GM23338 (cell line): ENCODE measurements around the gene SPINT1. TPM values are rescaled to one million over a fixed set of nuclear protein-coding genes. Genes with fewer than 3 reads are reported as not detected.

ENCODE experiments used
- ATAC-seq: fragments of 200-7000 bp; cut with Tn5 transposase; 3 replicates; pipeline ENCODE4 v1.9.1; 2020
- DNase-seq: peaks from one replicate; pipeline ENCODE4 v3.0.0-alpha.2; 2015; ENCODE audit warnings: low spot score
- H2AFZ ChIP-seq: fragments of 200-600 bp; sonication (generic); 2 replicates; pipeline ENCODE4 v1.8.0; 2016; ENCODE audit warnings: antibody characterized with exemption, mild to moderate bottlenecking, moderate library complexity
- H3F3A ChIP-seq: fragments of 200-600 bp; sonication (generic); replicated peaks from 2 replicates; pipeline ENCODE4 v1.8.0; 2017; ENCODE audit warnings: antibody characterized with exemption, mixed run types, low read depth
- H3K27ac ChIP-seq: fragments of 200-600 bp; sonication (generic); 2 replicates; pipeline ENCODE4 v1.6.1; 2016; ENCODE audit warnings: low read depth
- H3K27me3 ChIP-seq: fragments of 200-600 bp; sonication (generic); 2 replicates; pipeline ENCODE4 v1.8.0; 2016; ENCODE audit warnings: mild to moderate bottlenecking, mixed run types, moderate library complexity; ENCODE audit not compliant: insufficient read depth
- H3K36me3 ChIP-seq: fragments of 200-600 bp; sonication (generic); 2 replicates; pipeline ENCODE4 v1.8.0; 2016; ENCODE audit warnings: mild to moderate bottlenecking; ENCODE audit not compliant: insufficient read depth
- H3K4me1 ChIP-seq: fragments of 200-600 bp; sonication (generic); 2 replicates; pipeline ENCODE4 v1.8.0; 2016; ENCODE audit warnings: mild to moderate bottlenecking, moderate library complexity; ENCODE audit not compliant: insufficient read depth
- H3K4me2 ChIP-seq: fragments of 200-600 bp; sonication (generic); 2 replicates; pipeline ENCODE4 v1.7.1; 2017; ENCODE audit warnings: mixed run types
- H3K4me3 ChIP-seq: fragments of 200-600 bp; sonication (generic); 2 replicates; pipeline ENCODE4 v1.6.1; 2016; ENCODE audit warnings: mixed run types
- H3K79me2 ChIP-seq: fragments of 200-600 bp; sonication (generic); replicated peaks from 2 replicates; pipeline ENCODE4 v1.8.0; 2017; ENCODE audit warnings: mild to moderate bottlenecking; ENCODE audit not compliant: insufficient read depth
- H3K9me2 ChIP-seq: fragments of 200-600 bp; sonication (generic); 2 replicates; pipeline ENCODE4 v1.8.0; 2017; ENCODE audit not compliant: insufficient read depth
- H4K20me1 ChIP-seq: fragments of 200-600 bp; sonication (generic); replicated peaks from 2 replicates; pipeline ENCODE4 v1.8.0; 2017; ENCODE audit warnings: mild to moderate bottlenecking; ENCODE audit not compliant: insufficient read depth
- H3K27ac Mint-ChIP-seq: 2 replicates; pipeline ENCODE4 v1.8.0; 2020; ENCODE audit warnings: inconsistent platforms, mild to moderate bottlenecking, moderate library complexity, mixed read lengths
- H3K27me3 Mint-ChIP-seq: 3 replicates; pipeline ENCODE4 v1.8.0; 2022; ENCODE audit warnings: low read depth, mild to moderate bottlenecking, moderate library complexity, mixed read lengths, inconsistent platforms; ENCODE audit not compliant: insufficient read depth, poor library complexity
- H3K36me3 Mint-ChIP-seq: 3 replicates; pipeline ENCODE4 v1.8.0; 2021; ENCODE audit warnings: low read depth, mild to moderate bottlenecking, inconsistent platforms, moderate library complexity, mixed read lengths
- H3K4me1 Mint-ChIP-seq: 3 replicates; pipeline ENCODE4 v1.8.0; 2020; ENCODE audit warnings: mild to moderate bottlenecking, inconsistent platforms, mixed read lengths
- H3K4me3 Mint-ChIP-seq: 3 replicates; pipeline ENCODE4 v1.8.0; 2021; ENCODE audit warnings: moderate library complexity, mild to moderate bottlenecking, inconsistent platforms, mixed read lengths
- H3K9me3 Mint-ChIP-seq: 3 replicates; pipeline ENCODE4 v1.8.0; 2020; ENCODE audit warnings: moderate library complexity, mild to moderate bottlenecking, inconsistent platforms, mixed read lengths
- CREB1 ChIP-seq: fragments of 250-450 bp; sonication (Bioruptor Pico); IDR thresholded peaks from 2 replicates; pipeline ENCODE4 v1.5.0; 2020; ENCODE audit warnings: low read depth, mild to moderate bottlenecking, moderate library complexity
- EZH2 ChIP-seq: fragments of 200-600 bp; sonication (generic); IDR thresholded peaks from one replicate; pipeline ENCODE4 v1.8.0; 2017; ENCODE audit warnings: antibody characterized with exemption, mild to moderate bottlenecking, low read depth; ENCODE audit not compliant: unreplicated experiment
- JUNB ChIP-seq: IDR thresholded peaks from one replicate; pipeline ENCODE4 v1.6.1; 2016; ENCODE audit warnings: antibody characterized with exemption; ENCODE audit not compliant: unreplicated experiment
- NANOG ChIP-seq: IDR thresholded peaks from 2 replicates; pipeline ENCODE4 v1.6.1; 2016; ENCODE audit warnings: antibody characterized with exemption, borderline replicate concordance
- STAT1 ChIP-seq: IDR thresholded peaks from one replicate; pipeline ENCODE4 v1.6.1; 2016; ENCODE audit warnings: antibody characterized with exemption; ENCODE audit not compliant: unreplicated experiment
- polyA plus RNA-seq: library from polyadenylated mRNA; unstranded; fragments of >200 nt; fragmentation: Nextera tagmentation; extraction: Ambion mirVana; gene quantifications from 2 replicates; pipeline ENCODE4 v1.2.1, GENCODE V29; 2016
- total RNA-seq: library from RNA; depleted of rRNA; stranded (reverse); fragments of >200 nt; shearing (Covaris generic); gene quantifications from 2 replicates; pipeline ENCODE4 v1.2.3, GENCODE V29; 2014
- TF ChIP-seq, protein P1 (sequence below): fragments of 250-450 bp; sonication (Bioruptor Pico); IDR thresholded peaks from 2 replicates; pipeline ENCODE4 v1.5.0; 2020; ENCODE audit warnings: mild to moderate bottlenecking, moderate library complexity
- TF ChIP-seq, protein P2 (sequence below): IDR thresholded peaks from one replicate; pipeline ENCODE4 v1.6.1; 2018; ENCODE audit warnings: antibody characterized with exemption; ENCODE audit not compliant: unreplicated experiment

The SPINT1 gene
- total and polyA plus RNA-seq, 2 experiments from 2014 or later: 41.3 to 253 TPM

DNA sequence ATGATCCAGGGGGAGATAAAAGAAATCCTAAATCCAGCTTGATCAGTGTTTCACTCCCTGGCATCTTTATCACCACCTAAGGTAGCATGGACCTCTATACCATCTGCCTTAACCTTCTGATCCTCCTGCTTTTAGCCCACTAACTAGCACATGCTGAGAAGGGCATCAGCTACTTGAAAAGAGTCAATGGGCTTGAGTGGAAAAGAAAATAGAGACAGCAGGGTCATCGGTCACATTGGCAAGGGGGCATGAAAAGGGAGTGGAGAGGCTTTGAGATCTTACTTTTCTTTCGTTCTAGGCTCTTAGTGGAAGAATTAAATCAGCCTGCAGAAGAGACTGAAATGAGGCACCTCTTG is 37.2 kb upstream of the SPINT1 start:
- H3K79me2 ChIP-seq: peaks cover 22% of the 10 kb centered on the region
- Mint-ChIP-seq H3K36me3 (peaks cover 2% of the 10 kb centered on the region; the same call in 1 of the 3 replicates), H3K27me3 (peaks cover 14% of the 10 kb centered on the region), H3K4me1 (peaks cover 16% of the 10 kb centered on the region), H3K27ac (peak overlapping the region; percentile 44), H3K4me3 (peak overlapping the region; percentile 99), H3K9me3 (no peaks in the 10 kb centered on the region)
- no peaks in the 10 kb centered on the region for H3K36me3 ChIP-seq
- DNase-seq (no peak), ATAC-seq (no peak)
- peak overlapping the region; percentile 100 for H2AFZ ChIP-seq
- H3K27ac ChIP-seq: 0 out of 2 replicates have a peak overlapping the region, but pooled peaks have one; percentile 57
- H3K4me1 ChIP-seq: peaks cover 8% of the 10 kb centered on the region; the same call in 1 of the 2 replicates
- H3K4me2 ChIP-seq: peak overlapping the region; percentile 92
- H3K9me2 ChIP-seq: no peaks in the 10 kb centered on the region
- peaks cover 2% of the 10 kb centered on the region; the same call in 1 of the 2 replicates for H4K20me1 ChIP-seq
- peak overlapping the region; percentile 94 for H3K4me3 ChIP-seq
- TF ChIP-seq CREB1 (CRISPR knock-in tag): no peak
- TF ChIP-seq EZH2: no peak
- no peak for TF ChIP-seq STAT1
- TF ChIP-seq JUNB: no peak
- H3K27me3 ChIP-seq: no peaks in the 10 kb centered on the region
- peaks cover 8% of the 10 kb centered on the region; the same call in 1 of the 2 replicates for H3F3A ChIP-seq

DNA sequence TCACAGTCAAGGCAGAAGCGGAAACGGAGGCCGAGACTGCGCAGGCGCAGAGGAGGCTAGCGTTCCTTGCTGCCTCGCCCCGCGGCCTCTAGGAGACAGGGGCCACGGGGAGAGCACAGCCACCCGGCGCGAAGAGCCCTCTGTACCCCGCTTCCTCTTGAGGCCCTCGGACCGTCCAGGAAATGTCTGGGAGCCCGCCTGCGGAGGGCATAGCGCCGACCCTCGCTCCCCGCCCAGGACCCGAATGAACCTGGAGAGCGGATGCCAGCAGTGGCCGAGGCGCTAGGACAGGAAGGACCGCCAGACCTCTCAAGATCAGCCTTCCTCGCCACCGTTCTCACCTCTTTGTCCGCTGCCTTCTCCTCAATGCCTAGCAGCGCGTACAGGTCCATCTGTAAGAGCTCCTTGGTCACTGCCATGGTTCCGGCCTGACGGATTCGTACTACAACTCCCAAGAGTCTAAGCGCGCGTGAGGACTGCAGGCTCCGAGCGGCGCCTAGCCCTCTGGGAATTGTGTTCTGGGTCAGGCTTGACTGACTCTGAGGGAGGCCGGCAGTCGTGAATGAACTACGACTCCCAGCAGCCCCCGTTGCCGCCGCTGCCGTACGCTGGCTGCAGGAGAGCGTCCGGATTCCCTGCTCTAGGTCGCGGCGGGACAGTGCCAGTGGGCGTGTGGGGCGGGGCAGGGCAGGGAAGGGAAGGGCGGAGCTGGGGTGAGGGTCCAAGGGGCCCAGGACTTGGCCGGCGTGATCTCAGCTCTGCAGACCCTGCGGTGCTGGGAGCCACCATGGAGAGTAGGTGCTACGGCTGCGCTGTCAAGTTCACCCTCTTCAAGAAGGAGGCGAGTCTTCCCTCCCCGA is 36.6 kb upstream of the SPINT1 start, which contains the start of the genes DNAJC17 and ZFYVE19:
Gene DNAJC17 (minus strand): TSS at position 446 of the 860 bp plus-strand sequence. CDS start 27 bp downstream, at position 419.
Gene ZFYVE19 (plus strand): TSS at position 62 of the 860 bp plus-strand sequence. CDS start 501 bp downstream, at position 563.
- H3K4me1 Mint-ChIP-seq: peaks cover 16% of the 10 kb centered on the region
- H3K36me3 Mint-ChIP-seq: no peaks in the 10 kb centered on the region; the same call in 2 of the 3 replicates
- H3F3A ChIP-seq: peaks cover 8% of the 10 kb centered on the region; the same call in 1 of the 2 replicates
- peak within 1 kb of the TSS; percentile 97 for H3K27ac Mint-ChIP-seq
- H3K36me3 ChIP-seq: no peaks in the 10 kb centered on the region
- no peaks in the 10 kb centered on the region for H3K9me3 Mint-ChIP-seq
- H3K4me3 ChIP-seq: peak within 1 kb of the TSS; percentile 94
- ATAC-seq (peak; percentile 98), DNase-seq (peak; percentile 100)
- H3K9me2 ChIP-seq: no peaks in the 10 kb centered on the region
- peaks cover 8% of the 10 kb centered on the region; the same call in 1 of the 2 replicates for H3K4me1 ChIP-seq
- H3K79me2 ChIP-seq: peaks cover 22% of the 10 kb centered on the region
- no peaks in the 10 kb centered on the region for H3K27me3 ChIP-seq
- H3K27me3 Mint-ChIP-seq: peaks cover 13% of the 10 kb centered on the region
- H4K20me1 ChIP-seq: no peaks in the 10 kb centered on the region; the same call in 1 of the 2 replicates
- H2AFZ ChIP-seq: peak within 1 kb of the TSS; percentile 100
- H3K4me3 Mint-ChIP-seq: peak within 1 kb of the TSS; percentile 99
- H3K27ac ChIP-seq: peak within 1 kb of the TSS; percentile 57; the same call in 1 of the 2 replicates
- peak within 1 kb of the TSS; percentile 92 for H3K4me2 ChIP-seq
- TF ChIP-seq CREB1 (CRISPR knock-in tag) (peak; percentile 80), NANOG (no peak), STAT1 (no peak), JUNB (no peak)
- TF ChIP-seq, protein P1, sequence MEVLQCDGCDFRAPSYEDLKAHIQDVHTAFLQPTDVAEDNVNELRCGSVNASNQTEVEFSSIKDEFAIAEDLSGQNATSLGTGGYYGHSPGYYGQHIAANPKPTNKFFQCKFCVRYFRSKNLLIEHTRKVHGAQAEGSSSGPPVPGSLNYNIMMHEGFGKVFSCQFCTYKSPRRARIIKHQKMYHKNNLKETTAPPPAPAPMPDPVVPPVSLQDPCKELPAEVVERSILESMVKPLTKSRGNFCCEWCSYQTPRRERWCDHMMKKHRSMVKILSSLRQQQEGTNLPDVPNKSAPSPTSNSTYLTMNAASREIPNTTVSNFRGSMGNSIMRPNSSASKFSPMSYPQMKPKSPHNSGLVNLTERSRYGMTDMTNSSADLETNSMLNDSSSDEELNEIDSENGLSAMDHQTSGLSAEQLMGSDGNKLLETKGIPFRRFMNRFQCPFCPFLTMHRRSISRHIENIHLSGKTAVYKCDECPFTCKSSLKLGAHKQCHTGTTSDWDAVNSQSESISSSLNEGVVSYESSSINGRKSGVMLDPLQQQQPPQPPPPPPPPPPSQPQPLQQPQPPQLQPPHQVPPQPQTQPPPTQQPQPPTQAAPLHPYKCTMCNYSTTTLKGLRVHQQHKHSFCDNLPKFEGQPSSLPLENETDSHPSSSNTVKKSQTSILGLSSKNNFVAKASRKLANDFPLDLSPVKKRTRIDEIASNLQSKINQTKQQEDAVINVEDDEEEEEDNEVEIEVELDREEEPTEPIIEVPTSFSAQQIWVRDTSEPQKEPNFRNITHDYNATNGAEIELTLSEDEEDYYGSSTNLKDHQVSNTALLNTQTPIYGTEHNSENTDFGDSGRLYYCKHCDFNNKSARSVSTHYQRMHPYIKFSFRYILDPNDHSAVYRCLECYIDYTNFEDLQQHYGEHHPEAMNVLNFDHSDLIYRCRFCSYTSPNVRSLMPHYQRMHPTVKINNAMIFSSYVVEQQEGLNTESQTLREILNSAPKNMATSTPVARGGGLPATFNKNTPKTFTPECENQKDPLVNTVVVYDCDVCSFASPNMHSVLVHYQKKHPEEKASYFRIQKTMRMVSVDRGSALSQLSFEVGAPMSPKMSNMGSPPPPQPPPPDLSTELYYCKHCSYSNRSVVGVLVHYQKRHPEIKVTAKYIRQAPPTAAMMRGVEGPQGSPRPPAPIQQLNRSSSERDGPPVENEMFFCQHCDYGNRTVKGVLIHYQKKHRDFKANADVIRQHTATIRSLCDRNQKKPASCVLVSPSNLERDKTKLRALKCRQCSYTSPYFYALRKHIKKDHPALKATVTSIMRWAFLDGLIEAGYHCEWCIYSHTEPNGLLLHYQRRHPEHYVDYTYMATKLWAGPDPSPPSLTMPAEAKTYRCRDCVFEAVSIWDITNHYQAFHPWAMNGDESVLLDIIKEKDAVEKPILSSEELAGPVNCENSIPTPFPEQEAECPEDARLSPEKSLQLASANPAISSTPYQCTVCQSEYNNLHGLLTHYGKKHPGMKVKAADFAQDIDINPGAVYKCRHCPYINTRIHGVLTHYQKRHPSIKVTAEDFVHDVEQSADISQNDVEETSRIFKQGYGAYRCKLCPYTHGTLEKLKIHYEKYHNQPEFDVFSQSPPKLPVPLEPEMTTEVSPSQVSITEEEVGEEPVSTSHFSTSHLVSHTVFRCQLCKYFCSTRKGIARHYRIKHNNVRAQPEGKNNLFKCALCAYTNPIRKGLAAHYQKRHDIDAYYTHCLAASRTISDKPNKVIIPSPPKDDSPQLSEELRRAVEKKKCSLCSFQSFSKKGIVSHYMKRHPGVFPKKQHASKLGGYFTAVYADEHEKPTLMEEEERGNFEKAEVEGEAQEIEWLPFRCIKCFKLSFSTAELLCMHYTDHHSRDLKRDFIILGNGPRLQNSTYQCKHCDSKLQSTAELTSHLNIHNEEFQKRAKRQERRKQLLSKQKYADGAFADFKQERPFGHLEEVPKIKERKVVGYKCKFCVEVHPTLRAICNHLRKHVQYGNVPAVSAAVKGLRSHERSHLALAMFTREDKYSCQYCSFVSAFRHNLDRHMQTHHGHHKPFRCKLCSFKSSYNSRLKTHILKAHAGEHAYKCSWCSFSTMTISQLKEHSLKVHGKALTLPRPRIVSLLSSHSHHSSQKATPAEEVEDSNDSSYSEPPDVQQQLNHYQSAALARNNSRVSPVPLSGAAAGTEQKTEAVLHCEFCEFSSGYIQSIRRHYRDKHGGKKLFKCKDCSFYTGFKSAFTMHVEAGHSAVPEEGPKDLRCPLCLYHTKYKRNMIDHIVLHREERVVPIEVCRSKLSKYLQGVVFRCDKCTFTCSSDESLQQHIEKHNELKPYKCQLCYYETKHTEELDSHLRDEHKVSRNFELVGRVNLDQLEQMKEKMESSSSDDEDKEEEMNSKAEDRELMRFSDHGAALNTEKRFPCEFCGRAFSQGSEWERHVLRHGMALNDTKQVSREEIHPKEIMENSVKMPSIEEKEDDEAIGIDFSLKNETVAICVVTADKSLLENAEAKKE: no peak
- TF ChIP-seq, protein P2, sequence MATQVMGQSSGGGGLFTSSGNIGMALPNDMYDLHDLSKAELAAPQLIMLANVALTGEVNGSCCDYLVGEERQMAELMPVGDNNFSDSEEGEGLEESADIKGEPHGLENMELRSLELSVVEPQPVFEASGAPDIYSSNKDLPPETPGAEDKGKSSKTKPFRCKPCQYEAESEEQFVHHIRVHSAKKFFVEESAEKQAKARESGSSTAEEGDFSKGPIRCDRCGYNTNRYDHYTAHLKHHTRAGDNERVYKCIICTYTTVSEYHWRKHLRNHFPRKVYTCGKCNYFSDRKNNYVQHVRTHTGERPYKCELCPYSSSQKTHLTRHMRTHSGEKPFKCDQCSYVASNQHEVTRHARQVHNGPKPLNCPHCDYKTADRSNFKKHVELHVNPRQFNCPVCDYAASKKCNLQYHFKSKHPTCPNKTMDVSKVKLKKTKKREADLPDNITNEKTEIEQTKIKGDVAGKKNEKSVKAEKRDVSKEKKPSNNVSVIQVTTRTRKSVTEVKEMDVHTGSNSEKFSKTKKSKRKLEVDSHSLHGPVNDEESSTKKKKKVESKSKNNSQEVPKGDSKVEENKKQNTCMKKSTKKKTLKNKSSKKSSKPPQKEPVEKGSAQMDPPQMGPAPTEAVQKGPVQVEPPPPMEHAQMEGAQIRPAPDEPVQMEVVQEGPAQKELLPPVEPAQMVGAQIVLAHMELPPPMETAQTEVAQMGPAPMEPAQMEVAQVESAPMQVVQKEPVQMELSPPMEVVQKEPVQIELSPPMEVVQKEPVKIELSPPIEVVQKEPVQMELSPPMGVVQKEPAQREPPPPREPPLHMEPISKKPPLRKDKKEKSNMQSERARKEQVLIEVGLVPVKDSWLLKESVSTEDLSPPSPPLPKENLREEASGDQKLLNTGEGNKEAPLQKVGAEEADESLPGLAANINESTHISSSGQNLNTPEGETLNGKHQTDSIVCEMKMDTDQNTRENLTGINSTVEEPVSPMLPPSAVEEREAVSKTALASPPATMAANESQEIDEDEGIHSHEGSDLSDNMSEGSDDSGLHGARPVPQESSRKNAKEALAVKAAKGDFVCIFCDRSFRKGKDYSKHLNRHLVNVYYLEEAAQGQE: no peak
